Peyer's patch (tissue), 4 donors: ENCODE results near the gene CMPK1. TPM values are rescaled to one million over a fixed set of nuclear protein-coding genes. Genes with fewer than 3 reads are reported as not detected.

Source experiments
- DNase-seq, 3 donors: peaks; one replicate each; pipeline ENCODE4 v3.0.0-alpha.2; 2017 to 2019
- H3K27ac ChIP-seq, 4 donors: fragments of 200-600 bp; sonication (generic); one replicate each; pipeline ENCODE4 v1.5.1; 2016 to 2019
- H3K27me3 ChIP-seq, 2 donors: fragments of 200-600 bp; sonication (generic); one replicate each; pipeline ENCODE4 v1.5.1; 2019
- H3K36me3 ChIP-seq, 3 donors: fragments of 200-600 bp; sonication (generic); one replicate each; pipeline ENCODE4 v1.5.1; 2016 to 2019
- H3K4me1 ChIP-seq, 4 donors: fragments of 200-600 bp; sonication (generic); one replicate each; pipeline ENCODE4 v1.5.1; 2016 to 2019
- H3K4me3 ChIP-seq, 4 donors: fragments of 200-600 bp; sonication (generic); 1 replicate in 3 of 4; 2 replicates in 1 of 4; pipeline ENCODE4 v1.5.1; 2016 to 2019; ENCODE audit warnings: mild to moderate bottlenecking in 1 of 4
- H3K9me3 ChIP-seq, 4 donors: fragments of 200-600 bp; sonication (generic); one replicate each; pipeline ENCODE4 v1.5.1; 2016 to 2019; ENCODE audit warnings: mild to moderate bottlenecking in 1 of 4
- POLR2A ChIP-seq, 2 donors: fragments of 450-650 bp; IDR thresholded peaks; one replicate each; pipeline ENCODE4 v1.5.1; 2017; ENCODE audit warnings: antibody characterized with exemption in 2 of 2, mild to moderate bottlenecking in 2 of 2, moderate library complexity in 2 of 2
- total RNA-seq, 4 donors: library from RNA; depleted of rRNA; stranded (reverse); fragments of >200 nt; gene quantifications; one replicate each; pipeline ENCODE4 v1.1.0, GENCODE V29; 2016
- TF ChIP-seq, protein P1 (sequence below), 6 experiments: fragments of 450-650 bp in 4 of 6; fragments of 200-600 bp in 2 of 6; sonication (generic) in 1 of 6; IDR thresholded peaks; one replicate each; pipeline ENCODE4 v1.5.1; 2017 to 2019; ENCODE audit warnings: antibody characterized with exemption in 6 of 6, mild to moderate bottlenecking in 3 of 6, moderate library complexity in 1 of 6

Gene CMPK1
- total RNA-seq, 4 donors from 2014 or later = 80.0 to 204 (median 111) TPM

DNA sequence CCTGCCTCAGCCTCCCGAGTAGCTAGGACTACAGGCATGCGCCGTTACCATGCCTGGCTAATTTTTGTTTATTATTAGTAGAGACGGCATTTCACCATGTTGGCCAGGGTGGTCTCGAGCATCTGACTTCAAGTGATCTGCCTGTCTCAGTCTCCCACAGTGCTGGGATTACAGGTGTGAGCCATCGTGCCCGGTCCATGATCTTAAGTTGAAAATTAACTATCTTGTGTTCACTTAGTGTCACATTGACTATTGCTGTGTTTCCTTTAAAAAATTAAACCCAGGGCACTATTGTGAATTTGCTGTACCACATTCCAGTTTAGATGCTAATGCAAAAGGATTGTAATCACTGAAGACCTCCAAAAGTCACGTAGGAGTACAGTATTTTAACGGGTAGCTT lies 14.1 kb downstream of the CMPK1 start:
- Histone ChIP-seq H3K36me3 (no peaks in the 10 kb centered on the region), H3K9me3 (no peaks in the 10 kb centered on the region), H3K27ac (no peak overlapping the region), H3K4me1 (no peaks in the 10 kb centered on the region), H3K4me3 (no peak overlapping the region), H3K27me3 (no peaks in the 10 kb centered on the region)
- DNase-seq = no peak
- TF ChIP-seq, protein P1, sequence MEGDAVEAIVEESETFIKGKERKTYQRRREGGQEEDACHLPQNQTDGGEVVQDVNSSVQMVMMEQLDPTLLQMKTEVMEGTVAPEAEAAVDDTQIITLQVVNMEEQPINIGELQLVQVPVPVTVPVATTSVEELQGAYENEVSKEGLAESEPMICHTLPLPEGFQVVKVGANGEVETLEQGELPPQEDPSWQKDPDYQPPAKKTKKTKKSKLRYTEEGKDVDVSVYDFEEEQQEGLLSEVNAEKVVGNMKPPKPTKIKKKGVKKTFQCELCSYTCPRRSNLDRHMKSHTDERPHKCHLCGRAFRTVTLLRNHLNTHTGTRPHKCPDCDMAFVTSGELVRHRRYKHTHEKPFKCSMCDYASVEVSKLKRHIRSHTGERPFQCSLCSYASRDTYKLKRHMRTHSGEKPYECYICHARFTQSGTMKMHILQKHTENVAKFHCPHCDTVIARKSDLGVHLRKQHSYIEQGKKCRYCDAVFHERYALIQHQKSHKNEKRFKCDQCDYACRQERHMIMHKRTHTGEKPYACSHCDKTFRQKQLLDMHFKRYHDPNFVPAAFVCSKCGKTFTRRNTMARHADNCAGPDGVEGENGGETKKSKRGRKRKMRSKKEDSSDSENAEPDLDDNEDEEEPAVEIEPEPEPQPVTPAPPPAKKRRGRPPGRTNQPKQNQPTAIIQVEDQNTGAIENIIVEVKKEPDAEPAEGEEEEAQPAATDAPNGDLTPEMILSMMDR (IDR thresholded peaks at IDR 0.05) = no peak
- TF ChIP-seq POLR2A (IDR thresholded peaks at IDR 0.05) = no peak

DNA sequence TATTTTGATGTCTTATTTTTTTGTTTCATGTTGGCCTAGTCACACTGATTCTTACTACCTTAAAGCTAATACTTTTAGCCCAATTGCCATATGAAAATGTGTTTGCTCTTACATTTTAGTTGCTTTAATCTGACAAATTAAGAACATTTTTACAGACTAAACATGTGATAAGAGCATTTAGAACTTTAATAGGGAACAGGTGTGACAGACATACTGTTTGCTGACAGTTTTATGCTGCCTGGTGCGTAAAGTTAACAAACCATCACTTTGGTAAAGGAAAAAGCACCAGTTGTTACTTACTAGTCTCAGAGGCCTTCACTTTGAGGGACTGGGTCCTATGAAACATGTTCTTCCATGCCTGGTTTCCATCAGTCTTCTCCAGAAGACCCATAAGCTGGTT lies 14.7 kb downstream of the CMPK1 start:
- DNase-seq = no peak
- no peaks in the 10 kb centered on the region for H3K27me3 ChIP-seq
- no peaks in the 10 kb centered on the region for H3K36me3 ChIP-seq
- H3K4me3 ChIP-seq = no peak overlapping the region
- H3K27ac ChIP-seq = no peak overlapping the region
- no peaks in the 10 kb centered on the region for H3K4me1 ChIP-seq
- TF ChIP-seq, protein P1 (IDR thresholded peaks at IDR 0.05) = no peak
- TF ChIP-seq POLR2A (IDR thresholded peaks at IDR 0.05) = no peak
- no peaks in the 10 kb centered on the region for H3K9me3 ChIP-seq

DNA sequence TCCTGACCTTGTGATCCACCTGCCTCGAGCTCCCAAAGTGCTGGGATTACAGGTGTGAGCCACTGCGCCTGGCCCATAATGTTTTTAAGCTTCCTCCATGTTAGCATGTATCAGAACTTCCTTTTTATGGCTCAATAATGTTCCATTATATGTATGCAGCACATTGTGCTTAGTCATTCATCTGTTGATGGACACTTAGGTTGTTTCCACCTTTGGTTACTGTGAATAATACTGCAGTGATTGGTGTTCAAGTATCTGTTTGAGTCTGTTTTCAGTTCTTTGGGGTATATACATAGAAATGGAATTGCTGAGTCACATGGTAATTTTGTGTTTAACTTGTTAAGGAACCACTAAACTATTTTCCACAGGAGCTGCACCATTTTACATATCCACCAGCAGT lies 17.7 kb downstream of the CMPK1 start:
- H3K27ac ChIP-seq = no peak overlapping the region

DNA sequence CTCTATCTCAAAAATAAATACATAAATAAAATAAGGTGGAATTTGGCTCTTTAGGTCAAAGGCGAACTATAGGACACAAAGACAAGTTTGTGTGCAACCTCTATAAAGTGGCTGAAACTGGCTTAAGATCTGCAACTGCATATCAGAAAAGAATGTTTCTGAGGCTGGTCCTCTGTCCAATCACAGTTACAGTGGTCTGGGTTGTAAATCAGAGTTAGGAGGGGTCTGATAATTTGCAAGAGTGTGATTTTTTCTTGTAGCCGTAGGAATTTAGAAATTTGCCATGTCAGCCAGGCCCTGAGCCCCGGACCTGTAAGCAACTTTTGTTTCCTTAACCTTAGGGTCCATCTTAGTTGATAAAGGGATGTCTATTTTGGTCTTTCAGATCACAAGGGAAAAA lies 27.8 kb downstream of the CMPK1 start:
- H3K27ac ChIP-seq = no peak overlapping the region
- TF ChIP-seq, protein P1 (IDR thresholded peaks at IDR 0.05) = no peak
- no peak for TF ChIP-seq POLR2A (IDR thresholded peaks at IDR 0.05)
- H3K27me3 ChIP-seq = no peaks in the 10 kb centered on the region
- H3K4me3 ChIP-seq = no peak overlapping the region
- DNase-seq = no peak
- no peaks in the 10 kb centered on the region for H3K9me3 ChIP-seq
- peaks cover 0 to 4% (median 0%) of the 10 kb centered on the region in 4 donors for H3K4me1 ChIP-seq
- no peaks in the 10 kb centered on the region for H3K36me3 ChIP-seq

More for the DNA sequence above, 17.7 kb downstream of the CMPK1 start:
- Histone ChIP-seq H3K4me3 (no peak overlapping the region), H3K4me1 (no peaks in the 10 kb centered on the region), H3K36me3 (no peaks in the 10 kb centered on the region), H3K27me3 (no peaks in the 10 kb centered on the region), H3K9me3 (no peaks in the 10 kb centered on the region)
- TF ChIP-seq, protein P1 (IDR thresholded peaks at IDR 0.05) = no peak
- no peak for TF ChIP-seq POLR2A (IDR thresholded peaks at IDR 0.05)
- no peak for DNase-seq

DNA sequence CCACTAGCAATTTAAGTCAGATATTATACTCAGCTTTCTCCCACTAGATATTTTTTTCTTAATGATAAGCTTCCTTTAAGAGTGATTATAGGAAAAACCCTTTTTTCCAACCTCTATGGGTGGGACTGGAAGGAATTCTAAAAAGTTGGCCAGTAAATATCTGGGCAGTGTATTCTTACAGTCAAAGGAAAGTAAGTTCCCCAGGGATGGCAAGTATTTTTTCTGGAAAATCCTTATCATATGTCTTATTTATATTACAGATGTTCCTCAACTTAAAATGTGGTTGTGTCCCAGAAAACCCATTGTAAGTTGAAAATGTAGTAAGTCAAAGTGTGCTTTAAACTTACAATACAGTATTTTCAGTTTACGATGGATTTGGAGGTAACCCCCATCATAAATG lies 29.2 kb downstream of the CMPK1 start:
- DNase-seq = no peak
- Histone ChIP-seq H3K36me3 (no peaks in the 10 kb centered on the region), H3K9me3 (no peaks in the 10 kb centered on the region), H3K4me1 (no peaks in the 10 kb centered on the region), H3K4me3 (no peak overlapping the region), H3K27me3 (no peaks in the 10 kb centered on the region), H3K27ac (no peak overlapping the region)
- TF ChIP-seq POLR2A (IDR thresholded peaks at IDR 0.05) = no peak
- TF ChIP-seq, protein P1 (IDR thresholded peaks at IDR 0.05) = no peak

DNA sequence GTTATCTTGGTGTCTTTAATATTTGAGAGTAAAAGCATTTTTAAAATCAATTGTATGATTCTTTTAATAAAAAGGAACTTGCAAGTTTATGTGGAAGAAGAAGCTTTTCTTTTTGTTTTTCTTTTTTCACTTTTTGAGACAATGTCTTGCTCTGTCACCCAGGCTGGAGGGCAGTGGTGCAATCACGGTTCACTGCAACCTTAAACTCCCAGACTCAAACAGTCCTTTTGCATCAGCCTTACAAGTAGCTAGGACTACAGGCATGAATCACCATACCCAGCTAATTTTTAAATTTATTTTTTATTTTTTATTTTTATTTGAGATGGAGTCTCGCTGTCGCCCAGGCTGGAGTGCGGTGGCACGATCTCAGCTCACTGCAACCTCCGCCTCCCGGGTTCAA lies 34.1 kb downstream of the CMPK1 start:
- no peaks in the 10 kb centered on the region for H3K27me3 ChIP-seq
- H3K9me3 ChIP-seq = no peaks in the 10 kb centered on the region
- DNase-seq = no peak
- TF ChIP-seq POLR2A (IDR thresholded peaks at IDR 0.05) = no peak
- TF ChIP-seq, protein P1 (IDR thresholded peaks at IDR 0.05) = no peak
- no peaks in the 10 kb centered on the region for H3K4me1 ChIP-seq
- peaks cover 0 to 43% (median 3%) of the 10 kb centered on the region in 3 donors for H3K36me3 ChIP-seq
- H3K27ac ChIP-seq = no peak overlapping the region
- no peak overlapping the region for H3K4me3 ChIP-seq
